GM10847 (cell line): Measurements from ENCODE around the gene VWA8.

Source experiments
- POLR2A ChIP-seq: IDR thresholded peaks from 2 replicates; pipeline ENCODE4 v1.6.1; 2011; ENCODE audit not compliant: insufficient read length; ENCODE audit errors: extremely low read depth

The VWA8 gene

GRCh38 chr13:41706152-41706551 is 254.8 kb downstream of the VWA8 start:
- TF ChIP-seq POLR2A = no peak

DNA sequence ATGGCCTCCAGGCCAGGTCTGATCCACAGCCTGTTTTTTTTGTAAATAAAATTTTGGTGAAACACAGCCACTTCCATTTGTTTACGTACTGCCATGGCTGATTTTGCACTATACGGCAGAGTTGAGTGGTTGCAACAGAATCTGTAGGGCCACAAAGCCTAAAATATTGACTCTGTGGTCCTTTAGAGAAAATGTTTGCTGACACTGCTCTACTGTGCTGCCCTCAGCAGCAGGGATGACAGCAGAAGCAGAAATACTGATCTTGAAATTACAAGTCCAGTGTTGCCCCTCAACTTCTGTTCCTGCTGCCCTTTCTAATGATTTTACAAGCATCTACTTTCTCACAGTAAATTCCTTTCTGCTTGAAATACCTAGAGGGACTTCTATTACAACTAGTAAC is 258.4 kb downstream of the VWA8 start:
- TF ChIP-seq POLR2A = no peak

GRCh38 chr13:41701676-41702075 is 259.2 kb downstream of the VWA8 start:
- no peak for TF ChIP-seq POLR2A

DNA sequence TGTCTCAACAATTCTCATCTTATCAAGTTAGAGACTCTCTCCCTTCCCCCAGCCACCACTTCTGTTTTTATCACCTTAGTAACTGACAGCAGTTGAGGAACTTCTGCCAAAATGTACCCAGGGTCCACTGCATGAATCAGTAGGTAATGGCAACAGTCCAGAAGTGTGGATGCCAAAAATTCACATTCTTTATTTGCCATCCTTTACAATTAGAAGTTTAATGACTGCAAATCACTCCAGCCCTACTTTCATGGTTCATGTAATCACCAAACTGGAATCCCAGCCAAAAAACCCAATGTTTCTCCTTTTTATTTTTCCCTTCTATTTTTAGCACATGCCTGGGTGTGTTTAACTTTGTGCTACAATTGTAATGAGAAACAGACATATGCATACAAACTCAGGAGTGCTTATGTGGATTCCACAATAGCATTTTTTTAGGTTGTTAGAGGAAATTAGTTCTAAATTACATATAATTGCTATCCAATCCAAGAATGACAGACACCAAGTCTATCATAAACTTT is 260.1 kb downstream of the VWA8 start:
- no peak for TF ChIP-seq POLR2A

DNA sequence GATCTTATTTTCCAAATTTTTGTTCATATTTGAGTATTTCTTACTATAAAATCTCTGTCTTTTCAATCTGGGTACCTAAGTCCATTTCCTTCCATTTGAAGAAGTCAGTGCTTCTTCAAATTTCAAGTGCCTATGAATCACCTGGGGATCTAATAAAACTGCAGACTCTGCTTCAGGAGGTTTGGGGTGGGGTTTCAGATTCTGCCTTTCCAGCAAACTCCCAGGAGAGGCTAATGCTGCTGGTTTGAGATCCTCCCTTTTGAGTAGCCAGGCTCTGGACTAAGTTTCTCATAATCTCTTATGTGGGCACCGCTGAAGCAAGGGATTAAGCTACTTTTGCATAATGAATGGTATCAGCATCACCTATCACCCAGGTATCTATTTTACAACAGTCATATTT is 261.1 kb downstream of the VWA8 start:
- TF ChIP-seq POLR2A = no peak

DNA sequence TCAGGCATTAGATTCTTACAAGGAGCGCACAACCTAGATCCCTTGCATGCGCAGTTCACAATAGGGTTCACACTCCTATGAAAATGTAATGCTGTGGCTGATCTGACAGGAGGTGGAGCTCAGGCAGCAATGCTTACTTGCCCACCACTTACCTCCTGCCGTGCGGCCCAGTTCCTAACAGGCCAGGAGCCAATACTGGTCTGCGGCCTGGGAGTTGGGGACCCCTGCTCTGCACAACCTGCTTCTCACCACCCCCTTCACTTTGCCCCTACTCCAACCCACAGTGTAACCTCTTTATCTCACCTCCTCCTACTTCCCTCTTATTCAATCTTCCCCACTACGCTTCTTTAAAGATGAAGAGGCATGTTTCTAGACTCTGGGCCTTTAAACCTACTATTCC is 263.3 kb downstream of the VWA8 start:
- no peak for TF ChIP-seq POLR2A

DNA sequence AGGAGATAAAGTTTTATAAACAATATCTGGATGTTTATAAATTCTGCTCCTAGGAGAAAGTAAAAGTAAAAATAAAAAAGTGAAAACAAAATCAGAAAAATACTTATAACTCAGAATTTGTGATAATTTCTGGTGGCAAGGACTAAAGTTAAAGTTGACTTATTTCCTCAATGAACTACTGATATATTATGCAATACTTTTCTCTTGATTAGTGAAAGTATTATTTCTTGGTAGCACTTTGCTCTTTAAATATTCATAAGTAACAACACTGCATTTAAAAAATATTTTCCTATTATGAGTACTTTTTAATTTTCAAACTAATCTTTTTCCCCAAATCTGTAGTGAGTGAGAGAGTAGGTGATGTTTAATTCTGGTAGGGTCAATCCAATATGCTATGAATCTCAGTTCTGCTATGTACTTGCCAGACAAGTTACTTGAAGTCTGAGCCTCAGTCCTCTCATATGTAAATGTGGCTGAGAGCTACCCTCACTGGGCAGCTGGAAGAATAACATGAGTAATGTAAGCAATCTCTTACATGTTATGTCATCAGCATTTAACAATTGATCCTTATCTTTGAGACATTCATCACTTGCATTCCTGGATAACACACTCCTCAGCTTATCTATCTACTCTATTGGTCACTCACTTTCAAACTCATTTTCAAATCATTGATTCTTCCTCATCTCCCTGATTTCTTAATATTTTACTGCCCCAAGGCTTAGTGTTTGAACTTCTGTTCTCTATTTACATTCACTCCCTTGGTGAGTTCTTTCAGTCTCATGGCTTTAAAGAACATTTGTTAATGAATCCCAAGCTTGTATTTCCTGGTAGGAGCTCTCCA is 264.5 kb downstream of the VWA8 start:
- no peak for TF ChIP-seq POLR2A

DNA sequence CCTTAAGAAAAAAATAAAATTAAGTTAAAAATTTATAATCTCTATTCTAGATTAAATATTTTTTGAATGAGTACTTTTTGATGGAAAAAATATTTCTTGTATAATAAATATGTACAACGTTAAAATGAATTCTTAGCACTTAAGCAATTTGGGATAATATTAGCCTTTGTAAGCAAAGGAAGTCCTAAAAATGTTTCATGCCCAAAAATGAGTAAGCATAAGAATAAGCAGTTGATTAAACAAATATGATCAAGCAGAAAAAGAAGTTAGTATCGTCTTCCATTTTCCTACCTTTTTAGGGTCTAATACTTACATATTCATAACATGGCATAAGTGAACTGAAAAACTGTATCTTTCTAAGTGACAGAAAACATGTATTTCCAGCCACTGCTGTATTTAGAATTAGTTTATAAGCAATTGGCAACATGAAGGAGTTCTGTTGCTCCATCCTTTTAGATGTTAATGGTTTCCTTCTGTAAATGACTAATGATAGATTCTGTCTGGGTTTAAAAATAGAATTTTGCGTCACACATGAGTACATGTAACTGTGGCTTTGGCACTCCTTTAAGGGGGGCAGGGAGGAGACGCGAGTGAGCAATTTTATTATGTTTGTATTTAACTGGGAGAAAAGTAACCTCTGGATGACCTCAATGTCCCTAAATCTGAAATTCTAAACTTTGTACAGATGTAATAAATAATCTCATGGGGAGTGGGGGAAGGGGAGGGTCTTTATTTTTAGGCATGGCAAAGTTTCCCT is 266.2 kb downstream of the VWA8 start:
- no peak for TF ChIP-seq POLR2A

- no peak for TF ChIP-seq POLR2A
Observed at GRCh38 chr13:41693434-41693833, 267.5 kb downstream of the VWA8 start.

DNA sequence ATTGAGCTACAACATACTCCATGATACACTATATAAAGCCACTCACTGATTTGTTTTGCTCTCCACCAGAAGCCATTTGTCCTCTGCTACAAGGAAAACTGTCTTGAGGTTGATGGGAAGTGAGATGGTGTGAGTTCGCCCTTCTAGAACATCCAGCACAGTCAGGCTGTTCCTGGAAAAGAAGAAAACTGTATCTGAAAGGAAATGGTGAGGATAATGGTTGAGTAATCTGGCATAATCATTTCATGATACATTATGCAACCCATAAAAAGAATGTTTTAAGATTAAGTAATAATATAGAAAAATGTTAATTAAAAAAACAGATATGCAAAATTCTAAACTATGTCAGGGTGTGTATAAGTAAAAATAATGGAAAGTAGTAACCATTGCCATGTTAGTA is 269.6 kb downstream of the VWA8 start:
- no peak for TF ChIP-seq POLR2A

GRCh38 chr13:41682766-41683165 is 278.1 kb downstream of the VWA8 start:
- no peak for TF ChIP-seq POLR2A

- TF ChIP-seq POLR2A = no peak
Observed at GRCh38 chr13:41682001-41682400, 278.9 kb downstream of the VWA8 start.

GRCh38 chr13:41681587-41681986 is 279.3 kb downstream of the VWA8 start:
- no peak for TF ChIP-seq POLR2A

GRCh38 chr13:41680900-41681299 is 280.0 kb downstream of the VWA8 start:
- TF ChIP-seq POLR2A = no peak

GRCh38 chr13:41678848-41679247 is 282.1 kb downstream of the VWA8 start:
- TF ChIP-seq POLR2A = no peak

DNA sequence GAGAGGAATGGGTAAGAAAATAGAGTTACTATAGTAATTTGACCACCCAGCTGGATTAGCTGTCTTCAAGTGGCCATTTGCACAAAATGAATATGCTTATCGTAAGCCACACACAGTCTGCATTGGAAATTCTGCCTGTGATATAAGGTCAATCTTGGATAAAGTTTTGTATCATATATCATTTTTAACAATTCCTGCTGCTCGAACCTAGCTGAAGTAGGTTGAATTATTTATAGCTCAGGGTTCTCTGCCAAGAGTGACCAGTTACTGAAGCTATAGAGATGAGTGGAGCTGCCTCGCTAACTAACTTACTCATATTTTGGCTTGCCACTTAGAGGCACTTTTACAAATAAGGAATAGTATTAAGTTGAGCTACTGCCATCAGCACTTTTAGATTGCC is 282.7 kb downstream of the VWA8 start:
- no peak for TF ChIP-seq POLR2A

GRCh38 chr13:41675306-41675705 is 285.6 kb downstream of the VWA8 start:
- TF ChIP-seq POLR2A = no peak

- no peak for TF ChIP-seq POLR2A
Observed at GRCh38 chr13:41674246-41674645, 286.7 kb downstream of the VWA8 start.
